ENCODE data around the gene MYO1F. TPM values are rescaled to one million over a fixed set of nuclear protein-coding genes. Genes with fewer than 3 reads are reported as not detected.

Gene MYO1F
- total and polyA plus RNA-seq, 2 of the 13 experiments (the other 11 are each of a cell fraction or from before 2014, with no cell fraction given), result 0.09 to 0.13 TPM

DNA sequence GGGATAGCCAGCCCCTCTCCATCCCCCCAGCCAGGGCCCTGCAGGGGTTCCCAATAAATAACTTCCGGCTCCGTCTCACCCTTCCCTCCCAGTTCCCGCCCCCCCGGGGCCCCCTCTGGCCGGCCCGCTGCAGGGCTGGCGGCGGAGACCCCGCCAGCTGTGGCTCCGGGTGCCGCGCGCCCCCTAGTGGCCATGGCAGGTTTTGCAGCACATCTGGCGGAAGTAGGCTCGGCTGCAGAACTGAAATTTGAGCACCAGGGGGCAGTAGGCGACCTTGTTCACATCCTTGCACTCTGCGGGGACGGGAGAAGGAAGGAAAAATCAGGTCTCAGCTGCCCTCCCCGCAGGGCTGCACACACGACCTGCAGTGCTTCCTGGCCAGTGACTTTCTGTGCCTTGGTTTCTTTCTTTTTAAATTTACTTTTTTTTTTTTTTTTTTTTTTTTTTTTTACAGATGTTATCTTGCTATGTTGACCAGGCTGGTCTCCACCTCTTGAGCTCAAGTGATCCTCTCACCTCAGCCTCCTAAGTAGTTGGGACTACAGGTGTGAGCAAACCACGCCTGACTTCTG is 3.6 kb upstream of the MYO1F start:
- intact Hi-C loops (cut with micrococcal nuclease; ENCODE audit: unreplicated experiment), result no loop called here
- peak; percentile 61 for FAIRE-seq
- Histone ChIP-seq H3K9me3 (ENCODE audit: low read length) (no peaks in the 10 kb centered on the region), H3K4me1 (ENCODE audit: insufficient read depth, low read length) (peaks cover 40% of the 10 kb centered on the region), H4K20me1 (ENCODE audit: insufficient read depth, low read length) (no peaks in the 10 kb centered on the region), H3K36me3 (replicated peaks in 1 of 2; ENCODE audit: control insufficient read depth in 1 of 2, insufficient read depth in 2 of 2, low read length in 2 of 2) (no peaks in the 10 kb centered on the region), H3K27me3 (ENCODE audit: control insufficient read depth in 1 of 2, insufficient read depth in 2 of 2, low read length in 2 of 2) (peaks cover 0 to 11% of the 10 kb centered on the region in 2 experiments; a peak in 2 of 5 replicates), H3K79me2 (ENCODE audit: insufficient read depth, low read length) (no peaks in the 10 kb centered on the region), H3K4me2 (ENCODE audit: low read depth, low read length) (peak overlapping the region; percentile 39; the same call in 1 of the 2 replicates), H2AFZ (ENCODE audit: low read length) (no peak overlapping the region), H3K27ac (ENCODE audit: extremely low read length, insufficient read depth, low read length) (no peak overlapping the region), H3K4me3 (replicated peaks in 1 of 3; ENCODE audit: insufficient read depth in 1 of 3, low read depth in 2 of 3, low read length in 3 of 3) (no peak overlapping the region; a peak in 1 of 6 replicates), H3K9ac (ENCODE audit: insufficient read depth, low read depth, low read length) (no peak overlapping the region)
- ATAC-seq, result peak; percentile 71
- in situ Hi-C loops (cut with HindIII; ENCODE audit: extremely low pct_ligation_motif_present, low pct_unique_long_range_greater_than_20kb), result no loop called here
- CTCF ChIA-PET (ENCODE audit: low intra/inter-chr PET ratio, low total read pairs), result interaction anchor here (1.8 to 4.1 kb wide), 3 partner anchors 42 to 113 kb away, joined by 8 to 35 read pairs (median 21); no protein-coding TSS in a partner anchor
- DNase-seq (ENCODE audit: low spot score), result peak; percentile 63
- 11% methylated on average over 7 of the region's 21 CpGs for WGBS (ENCODE audit: low lambda C conversion rate)
- POLR2A ChIA-PET, result interaction anchor here (1.1 to 1.7 kb wide), 2 partner anchors 67 to 113 kb away, joined by 5 to 8 read pairs; partner anchors contain the start of gene ZNF414
- BruUV-seq (replicated peaks), result no TSS peak
- TF ChIP-seq REPIN1 (CRISPR knock-in tag; IDR thresholded peaks at IDR 0.05; ENCODE audit: borderline replicate concordance, low read depth) (no peak; the same call in 1 of the 2 replicates), BCLAF1 (IDR thresholded peaks at IDR 0.05) (no peak), MED13 (CRISPR knock-in tag; IDR thresholded peaks at IDR 0.05) (no peak), NFRKB (IDR thresholded peaks at IDR 0.05) (no peak), HNF4A (CRISPR knock-in tag; IDR thresholded peaks at IDR 0.05) (no peak), KDM5B (CRISPR knock-in tag; IDR thresholded peaks at IDR 0.05; ENCODE audit: borderline replicate concordance) (no peak), ZBTB3 (CRISPR knock-in tag; IDR thresholded peaks at IDR 0.05; ENCODE audit: borderline replicate concordance, low read depth) (no peak), ZNF326 (CRISPR knock-in tag; IDR thresholded peaks at IDR 0.05; ENCODE audit: borderline replicate concordance) (no peak), FOXA1 (IDR thresholded peaks at IDR 0.05) (no peak), FOXA1 (CRISPR knock-in tag; IDR thresholded peaks at IDR 0.05) (no peak), ZNF800 (CRISPR knock-in tag; IDR thresholded peaks at IDR 0.05) (no peak), ZNF614 (CRISPR knock-in tag; IDR thresholded peaks at IDR 0.05; ENCODE audit: borderline replicate concordance) (0 out of 2 replicates have a peak, but pooled peaks have one; percentile 28), GATAD1 (CRISPR knock-in tag; IDR thresholded peaks at IDR 0.05) (peak; percentile 52), LCORL (IDR thresholded peaks at IDR 0.05) (no peak), LCORL (CRISPR knock-in tag; IDR thresholded peaks at IDR 0.05) (no peak), GABPA (IDR thresholded peaks at IDR 0.05; ENCODE audit: low read depth, low read length) (no peak), GABPA (CRISPR knock-in tag; IDR thresholded peaks at IDR 0.05; ENCODE audit: low read depth) (peak; percentile 72), ZNF329 (CRISPR knock-in tag; IDR thresholded peaks at IDR 0.05; ENCODE audit: low read depth) (no peak), SOX6 (IDR thresholded peaks at IDR 0.05) (no peak), SOX6 (CRISPR knock-in tag; IDR thresholded peaks at IDR 0.05) (peak; percentile 31; the same call in 1 of the 2 replicates), DMAP1 (CRISPR knock-in tag; IDR thresholded peaks at IDR 0.05) (no peak), ZFP36 (IDR thresholded peaks at IDR 0.05; ENCODE audit: borderline replicate concordance, low read depth, low read length, partially characterized antibody) (no peak)
- TF ChIP-seq, protein P1, sequence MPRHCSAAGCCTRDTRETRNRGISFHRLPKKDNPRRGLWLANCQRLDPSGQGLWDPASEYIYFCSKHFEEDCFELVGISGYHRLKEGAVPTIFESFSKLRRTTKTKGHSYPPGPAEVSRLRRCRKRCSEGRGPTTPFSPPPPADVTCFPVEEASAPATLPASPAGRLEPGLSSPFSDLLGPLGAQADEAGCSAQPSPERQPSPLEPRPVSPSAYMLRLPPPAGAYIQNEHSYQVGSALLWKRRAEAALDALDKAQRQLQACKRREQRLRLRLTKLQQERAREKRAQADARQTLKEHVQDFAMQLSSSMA (CRISPR knock-in tag; IDR thresholded peaks at IDR 0.05), result no peak

Measured in HepG2 (cell line).